Measurements from ENCODE around the gene AKR1B1. TPM values are rescaled to one million over a fixed set of nuclear protein-coding genes. Genes with fewer than 3 reads are reported as not detected.

The AKR1B1 gene
- polyA plus RNA-seq, 1 experiment: 337 TPM

GRCh38 chr7:134443396-134444070 is 15.4 kb downstream of the AKR1B1 start:
- no peak for TF ChIP-seq CTCF (IDR thresholded peaks at IDR 0.05; ENCODE audit: low read depth, low read length)
- Histone ChIP-seq H3K4me3 (ENCODE audit: low read depth, low read length) (no peak overlapping the region), H3K27ac (ENCODE audit: low read depth, low read length) (no peak overlapping the region), H3K27me3 (ENCODE audit: control insufficient read depth, insufficient read depth, low read length) (no peaks in the 10 kb centered on the region), H3K9me3 (ENCODE audit: control insufficient read depth, insufficient read depth, low read length) (peaks cover 4% of the 10 kb centered on the region)
- CTCF ChIA-PET: interaction anchor here (1.0 to 3.3 kb wide), 7 partner anchors 11 to 104 kb away, joined by 3 to 15 read pairs (median 5); no protein-coding TSS in a partner anchor
- POLR2A ChIA-PET: no interaction called here
- no peak for DNase-seq (ENCODE audit: low read depth, low spot score)

GRCh38 chr7:134442441-134443220 is 16.3 kb downstream of the AKR1B1 start:
- ChIA-PET CTCF (interaction anchor here (1.1 to 1.4 kb wide), 2 partner anchors 10 to 71 kb away, joined by 3 to 5 read pairs; no protein-coding TSS in a partner anchor), POLR2A (no interaction called here)

GRCh38 chr7:134441264-134441663 is 17.6 kb downstream of the AKR1B1 start:
- no peak overlapping the region for H3K27ac ChIP-seq (ENCODE audit: low read depth, low read length)
- H3K27me3 ChIP-seq (ENCODE audit: control insufficient read depth, insufficient read depth, low read length): no peaks in the 10 kb centered on the region
- no peak overlapping the region for H3K4me3 ChIP-seq (ENCODE audit: low read depth, low read length)
- H3K9me3 ChIP-seq (ENCODE audit: control insufficient read depth, insufficient read depth, low read length): peaks cover 4% of the 10 kb centered on the region
- no peak for DNase-seq (ENCODE audit: low read depth, low spot score)
- CTCF ChIA-PET: interaction anchor here (1.1 kb wide), 1 partner anchor 106 kb away, joined by 3 read pairs; no protein-coding TSS in a partner anchor
- POLR2A ChIA-PET: no interaction called here
- no peak for TF ChIP-seq CTCF (IDR thresholded peaks at IDR 0.05; ENCODE audit: low read depth, low read length)

More at GRCh38 chr7:134442441-134443220, 16.3 kb downstream of the AKR1B1 start:
- no peaks in the 10 kb centered on the region for H3K27me3 ChIP-seq (ENCODE audit: control insufficient read depth, insufficient read depth, low read length)
- peaks cover 4% of the 10 kb centered on the region for H3K9me3 ChIP-seq (ENCODE audit: control insufficient read depth, insufficient read depth, low read length)
- DNase-seq (ENCODE audit: low read depth, low spot score): no peak
- H3K27ac ChIP-seq (ENCODE audit: low read depth, low read length): no peak overlapping the region
- no peak for TF ChIP-seq CTCF (IDR thresholded peaks at IDR 0.05; ENCODE audit: low read depth, low read length)
- no peak overlapping the region for H3K4me3 ChIP-seq (ENCODE audit: low read depth, low read length)

GRCh38 chr7:134440476-134440875 is 18.4 kb downstream of the AKR1B1 start:
- no peak overlapping the region for H3K27ac ChIP-seq (ENCODE audit: low read depth, low read length)
- ChIA-PET CTCF (interaction anchor here (1.1 kb wide), 1 partner anchor 107 kb away, joined by 3 read pairs; no protein-coding TSS in a partner anchor), POLR2A (no interaction called here)
- no peak for TF ChIP-seq CTCF (IDR thresholded peaks at IDR 0.05; ENCODE audit: low read depth, low read length)
- no peak overlapping the region for H3K4me3 ChIP-seq (ENCODE audit: low read depth, low read length)
- H3K27me3 ChIP-seq (ENCODE audit: control insufficient read depth, insufficient read depth, low read length): no peaks in the 10 kb centered on the region
- DNase-seq (ENCODE audit: low read depth, low spot score): no peak
- H3K9me3 ChIP-seq (ENCODE audit: control insufficient read depth, insufficient read depth, low read length): peaks cover 4% of the 10 kb centered on the region

- H3K4me3 ChIP-seq (ENCODE audit: low read depth, low read length): no peak overlapping the region
- no peak for TF ChIP-seq CTCF (IDR thresholded peaks at IDR 0.05; ENCODE audit: low read depth, low read length)
- no peak overlapping the region for H3K27ac ChIP-seq (ENCODE audit: low read depth, low read length)
- no peak for DNase-seq (ENCODE audit: low read depth, low spot score)
- ChIA-PET POLR2A (no interaction called here), CTCF (interaction anchor here (1.1 kb wide), 1 partner anchor 107 kb away, joined by 3 read pairs; no protein-coding TSS in a partner anchor)
- peaks cover 4% of the 10 kb centered on the region for H3K9me3 ChIP-seq (ENCODE audit: control insufficient read depth, insufficient read depth, low read length)
- H3K27me3 ChIP-seq (ENCODE audit: control insufficient read depth, insufficient read depth, low read length): no peaks in the 10 kb centered on the region
These were observed 18.8 kb downstream of the AKR1B1 start for GRCh38 chr7:134440067-134440466.

Data from AG04450 (cell line).